ENCODE results near the gene ADIRF. TPM values are rescaled to one million over a fixed set of nuclear protein-coding genes. Genes with fewer than 3 reads are reported as not detected.
A peak's percentile ranks its signal among the peaks of the same experiment; 100 is the strongest.
"Not testable (repeated sequence)": the region's sequence is repeated elsewhere in the genome, so short reads cannot be mapped to it uniquely, and the experiment has no call there.

ADIRF gene
- total RNA-seq, 2 donors from 2014 or later, result not detected

GRCh38 chr10:86969421-86970041, 1.2 kb downstream of the ADIRF start:
- ATAC-seq (replicated peaks in 1 of 2), result no peak
- no peak overlapping the region for H3K27ac Mint-ChIP-seq
- H3K9me3 Mint-ChIP-seq, result no peaks in the 10 kb centered on the region

DNA sequence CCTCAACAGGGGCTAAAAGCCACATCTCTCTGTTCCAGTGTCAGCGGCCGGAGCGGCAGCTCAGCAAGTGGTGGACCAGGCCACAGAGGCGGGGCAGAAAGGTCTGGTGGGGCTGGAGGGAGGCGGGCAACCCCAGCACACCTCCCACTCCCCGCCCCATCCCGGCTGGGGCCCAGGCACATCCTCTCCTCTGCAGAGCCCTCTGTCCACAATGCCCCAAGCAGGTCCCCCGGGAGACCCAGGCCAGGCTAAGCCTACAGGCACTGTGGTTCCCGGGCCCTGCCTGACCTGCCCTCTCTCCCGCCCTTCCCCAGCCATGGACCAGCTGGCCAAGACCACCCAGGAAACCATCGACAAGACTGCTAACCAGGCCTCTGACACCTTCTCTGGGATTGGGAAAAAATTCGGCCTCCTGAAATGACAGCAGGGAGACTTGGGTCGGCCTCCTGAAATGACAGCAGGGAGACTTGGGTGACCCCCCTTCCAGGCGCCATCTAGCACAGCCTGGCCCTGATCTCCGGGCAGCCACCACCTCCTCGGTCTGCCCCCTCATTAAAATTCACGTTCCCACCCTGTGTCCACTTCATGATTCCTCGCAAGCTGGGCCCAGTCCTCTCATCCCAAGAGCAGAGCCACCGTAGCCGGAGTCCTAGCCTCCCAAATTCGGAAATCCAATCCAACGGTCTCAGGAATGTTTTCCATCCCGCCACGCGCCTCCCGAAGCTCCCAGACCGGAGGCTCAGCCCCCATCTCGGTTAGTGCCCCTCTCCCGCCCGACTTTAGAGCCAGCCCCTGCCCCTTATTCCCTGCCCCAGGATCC, 2.1 kb downstream of the ADIRF start:
- DNase-seq (no peak), ATAC-seq (replicated peaks in 1 of 2) (no peak)
- peak overlapping the region; percentile 71 to 75 for H3K4me3 Mint-ChIP-seq
- peak overlapping the region; percentile 13 for H3K27ac Mint-ChIP-seq
- no peaks in the 10 kb centered on the region for H3K36me3 Mint-ChIP-seq (ENCODE audit: insufficient read depth in 2 of 2)
- H3K4me1 Mint-ChIP-seq (ENCODE audit: low read depth), result peaks cover 40% of the 10 kb centered on the region
- no peaks in the 10 kb centered on the region for H3K9me3 Mint-ChIP-seq
- H3K27me3 Mint-ChIP-seq (ENCODE audit: low read depth), result peaks cover 10% of the 10 kb centered on the region

More at GRCh38 chr10:86969421-86970041, 1.2 kb downstream of the ADIRF start:
- peaks cover 41% of the 10 kb centered on the region for H3K4me1 Mint-ChIP-seq (ENCODE audit: low read depth)
- H3K4me3 Mint-ChIP-seq, result peak overlapping the region; percentile 22 to 41
- H3K27me3 Mint-ChIP-seq (ENCODE audit: low read depth), result peaks cover 10% of the 10 kb centered on the region
- DNase-seq, result no peak
- no peaks in the 10 kb centered on the region for H3K36me3 Mint-ChIP-seq (ENCODE audit: insufficient read depth in 2 of 2)

DNA sequence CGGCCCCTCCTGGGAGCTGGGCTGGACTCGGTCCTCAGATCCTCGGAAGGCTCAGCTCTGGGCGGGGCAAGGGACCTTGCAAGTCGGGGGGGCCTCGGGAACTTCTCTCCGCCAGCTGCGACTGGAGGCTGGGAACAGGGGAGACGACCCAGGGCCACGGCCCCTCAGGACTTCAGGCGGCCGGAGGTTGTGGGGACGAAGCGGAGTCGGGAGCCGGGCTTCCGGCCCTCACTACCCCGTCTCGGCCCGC, 2.6 kb downstream of the ADIRF start:
- no peak overlapping the region for H3K27ac Mint-ChIP-seq
- no peaks in the 10 kb centered on the region for H3K9me3 Mint-ChIP-seq
- DNase-seq (no peak), ATAC-seq (replicated peaks in 1 of 2) (no peak)
- peaks cover 10% of the 10 kb centered on the region for H3K27me3 Mint-ChIP-seq (ENCODE audit: low read depth)
- H3K4me1 Mint-ChIP-seq (ENCODE audit: low read depth), result peaks cover 34% of the 10 kb centered on the region
- H3K36me3 Mint-ChIP-seq (ENCODE audit: insufficient read depth in 2 of 2), result no peaks in the 10 kb centered on the region
- H3K4me3 Mint-ChIP-seq, result peak overlapping the region; percentile 71 to 75

- H3K9me3 Mint-ChIP-seq, result no peaks in the 10 kb centered on the region
Measured at GRCh38 chr10:86971232-86971991, 3.1 kb downstream of the ADIRF start.

GRCh38 chr10:86972613-86973380, 4.5 kb downstream of the ADIRF start:
- H3K4me3 Mint-ChIP-seq, result peak overlapping the region; percentile 31 to 56
- H3K27me3 Mint-ChIP-seq (ENCODE audit: low read depth), result peaks cover 10% of the 10 kb centered on the region
- no peaks in the 10 kb centered on the region for H3K9me3 Mint-ChIP-seq
- H3K27ac Mint-ChIP-seq, result no peak overlapping the region
- DNase-seq, result no peak
- no peak for ATAC-seq (replicated peaks in 1 of 2)
- H3K4me1 Mint-ChIP-seq (ENCODE audit: low read depth), result peaks cover 25% of the 10 kb centered on the region
- no peaks in the 10 kb centered on the region for H3K36me3 Mint-ChIP-seq (ENCODE audit: insufficient read depth in 2 of 2)

More at GRCh38 chr10:86971232-86971991, 3.1 kb downstream of the ADIRF start:
- DNase-seq (peak; percentile 86 to 90), ATAC-seq (replicated peaks in 1 of 2) (peak; percentile 90 to 91)
- peak overlapping the region; percentile 5 for H3K27ac Mint-ChIP-seq
- peaks cover 10% of the 10 kb centered on the region for H3K27me3 Mint-ChIP-seq (ENCODE audit: low read depth)
- peak overlapping the region; percentile 81 to 88 for H3K4me3 Mint-ChIP-seq
- no peaks in the 10 kb centered on the region for H3K36me3 Mint-ChIP-seq (ENCODE audit: insufficient read depth in 2 of 2)
- H3K4me1 Mint-ChIP-seq (ENCODE audit: low read depth), result peaks cover 29% of the 10 kb centered on the region

DNA sequence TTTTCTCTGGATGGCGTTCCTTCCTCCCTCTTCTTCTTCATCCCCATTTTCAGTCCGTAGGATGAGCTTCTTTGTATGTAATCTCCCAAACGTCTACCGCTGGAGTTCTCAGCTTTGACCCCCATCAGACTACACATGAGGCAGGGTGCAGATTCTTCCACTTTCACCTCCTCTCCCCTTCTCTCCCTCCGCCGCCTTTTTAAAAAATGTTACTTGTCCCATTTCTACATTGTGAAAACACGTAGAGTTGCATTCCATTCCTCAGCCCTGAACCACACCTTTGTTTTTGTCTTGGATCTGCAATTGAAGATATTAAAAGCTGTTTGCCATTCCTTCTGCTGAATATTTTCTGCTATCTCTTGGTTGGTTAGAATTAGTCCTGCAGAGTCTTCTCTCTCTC, 6.2 kb downstream of the ADIRF start:
- Mint-ChIP-seq H3K27ac (no peak overlapping the region), H3K4me1 (ENCODE audit: low read depth) (peaks cover 18% of the 10 kb centered on the region), H3K27me3 (ENCODE audit: low read depth) (peaks cover 10% of the 10 kb centered on the region), H3K9me3 (no peaks in the 10 kb centered on the region), H3K36me3 (ENCODE audit: insufficient read depth in 2 of 2) (no peaks in the 10 kb centered on the region), H3K4me3 (no peak overlapping the region)
- no peak for DNase-seq
- ATAC-seq (replicated peaks in 1 of 2), result no peak

DNA sequence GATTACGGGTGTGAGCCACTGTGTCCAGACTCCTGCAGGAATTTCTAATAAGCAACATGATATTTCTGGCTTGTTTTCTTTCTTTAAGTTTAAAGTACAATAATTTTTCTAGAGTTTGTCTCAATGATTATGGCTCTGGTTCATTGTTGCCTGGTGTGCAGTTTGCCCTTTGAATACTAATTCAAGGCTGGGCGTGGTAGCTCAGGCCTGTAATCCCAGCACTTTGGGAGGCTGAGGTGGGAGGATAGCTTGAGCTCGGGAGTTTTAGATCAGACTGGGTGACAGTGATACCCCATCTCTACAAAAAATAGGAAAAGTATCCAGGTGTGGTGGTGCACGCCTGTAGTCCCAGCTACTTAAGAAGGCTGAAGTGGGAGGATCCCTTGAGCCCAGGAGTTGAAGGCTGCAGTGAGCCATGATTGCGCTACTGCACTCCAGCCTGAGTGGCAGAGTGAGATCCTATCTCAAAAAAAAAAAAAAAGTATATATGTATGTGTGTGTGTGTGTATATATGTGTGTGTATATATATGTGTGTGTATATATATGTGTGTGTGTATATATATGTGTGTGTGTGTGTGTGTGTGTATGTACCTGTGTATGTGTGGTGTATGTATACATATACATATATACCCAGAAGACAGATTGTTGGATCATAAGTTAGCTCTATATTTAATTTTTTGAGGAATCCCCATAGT, 8.2 kb downstream of the ADIRF start:
- Mint-ChIP-seq H3K36me3 (ENCODE audit: insufficient read depth in 2 of 2) (no peaks in the 10 kb centered on the region), H3K27me3 (ENCODE audit: low read depth) (peaks cover 17% of the 10 kb centered on the region), H3K4me1 (ENCODE audit: low read depth) (peaks cover 12% of the 10 kb centered on the region), H3K27ac (no peak overlapping the region), H3K4me3 (no peak overlapping the region), H3K9me3 (no peaks in the 10 kb centered on the region)
- no peak for DNase-seq
- no peak for ATAC-seq (replicated peaks in 1 of 2)

- H3K27ac Mint-ChIP-seq; H3K9me3 Mint-ChIP-seq; H3K27me3 Mint-ChIP-seq (ENCODE audit: low read depth); DNase-seq; H3K36me3 Mint-ChIP-seq (ENCODE audit: insufficient read depth in 2 of 2); H3K4me1 Mint-ChIP-seq (ENCODE audit: low read depth); H3K4me3 Mint-ChIP-seq; ATAC-seq (replicated peaks in 1 of 2): not testable (repeated sequence)
Measured at GRCh38 chr10:86978457-86978856, 10.2 kb downstream of the ADIRF start.

- Mint-ChIP-seq H3K36me3 (ENCODE audit: insufficient read depth in 2 of 2) (no peaks in the 10 kb centered on the region), H3K4me3 (no peak overlapping the region), H3K27ac (no peak overlapping the region), H3K27me3 (ENCODE audit: low read depth) (peaks cover 9% of the 10 kb centered on the region), H3K4me1 (ENCODE audit: low read depth) (no peaks in the 10 kb centered on the region), H3K9me3 (no peaks in the 10 kb centered on the region)
- no peak for DNase-seq
- ATAC-seq (replicated peaks in 1 of 2), result no peak
Measured at GRCh38 chr10:86979296-86979818, 11.1 kb downstream of the ADIRF start.

DNA sequence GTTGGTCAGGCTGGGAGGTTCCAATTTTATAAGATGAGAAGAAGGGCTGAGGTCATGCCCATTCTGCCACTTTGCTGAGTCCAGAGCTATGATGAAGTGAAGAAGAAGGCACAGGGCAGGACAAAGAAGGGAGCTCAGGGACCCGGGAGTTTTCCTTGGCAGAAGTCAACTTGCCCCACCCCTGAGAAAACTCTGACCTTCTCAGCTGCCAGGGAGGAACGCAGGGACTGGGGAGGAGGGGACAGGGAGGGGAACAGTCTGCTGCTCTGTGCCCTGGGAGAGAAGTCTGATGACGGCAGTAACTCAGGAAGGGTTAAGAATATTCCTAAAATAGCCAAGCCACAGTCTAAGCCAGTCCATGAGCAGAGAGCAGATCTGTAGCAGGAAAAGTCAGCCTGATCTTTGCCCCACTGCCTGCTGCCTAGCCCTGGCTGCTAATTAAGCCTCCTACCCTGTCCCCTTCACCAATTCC, 11.7 kb downstream of the ADIRF start:
- H3K4me3 Mint-ChIP-seq, result no peak overlapping the region

GRCh38 chr10:86981020-86981419, 12.7 kb downstream of the ADIRF start:
- not testable (repeated sequence) for DNase-seq; ATAC-seq (replicated peaks in 1 of 2); H3K27ac Mint-ChIP-seq; H3K27me3 Mint-ChIP-seq (ENCODE audit: low read depth); H3K9me3 Mint-ChIP-seq; H3K4me3 Mint-ChIP-seq; H3K36me3 Mint-ChIP-seq (ENCODE audit: insufficient read depth in 2 of 2); H3K4me1 Mint-ChIP-seq (ENCODE audit: low read depth)

More for the DNA sequence above, 11.7 kb downstream of the ADIRF start:
- no peaks in the 10 kb centered on the region for H3K4me1 Mint-ChIP-seq (ENCODE audit: low read depth)
- H3K9me3 Mint-ChIP-seq, result no peaks in the 10 kb centered on the region
- H3K27ac Mint-ChIP-seq, result no peak overlapping the region
- no peaks in the 10 kb centered on the region for H3K36me3 Mint-ChIP-seq (ENCODE audit: insufficient read depth in 2 of 2)
- peaks cover 9% of the 10 kb centered on the region for H3K27me3 Mint-ChIP-seq (ENCODE audit: low read depth)
- DNase-seq (no peak), ATAC-seq (replicated peaks in 1 of 2) (no peak)

DNA sequence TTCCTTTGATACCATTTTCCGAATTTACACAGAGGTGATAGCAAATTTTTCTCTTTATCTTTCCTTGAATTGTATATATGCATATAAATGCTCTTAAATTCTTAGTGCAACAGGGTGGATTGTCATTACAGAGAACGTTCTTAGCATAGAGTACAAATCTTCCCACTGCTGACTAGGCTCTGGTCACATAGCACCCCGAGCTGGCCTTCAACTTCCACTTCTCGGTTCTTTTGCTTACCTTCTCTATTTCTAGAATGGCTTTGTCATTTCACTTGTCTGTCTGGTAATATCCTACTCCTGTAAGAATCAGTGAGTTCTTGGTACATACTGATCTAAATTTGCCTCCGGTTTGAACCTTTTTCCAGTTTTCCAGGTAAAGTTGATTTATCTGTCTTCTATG, 13.4 kb downstream of the ADIRF start:
- no peak for DNase-seq
- no peak for ATAC-seq (replicated peaks in 1 of 2)
- Mint-ChIP-seq H3K36me3 (ENCODE audit: insufficient read depth in 2 of 2) (no peaks in the 10 kb centered on the region), H3K9me3 (no peaks in the 10 kb centered on the region), H3K27me3 (ENCODE audit: low read depth) (peaks cover 9% of the 10 kb centered on the region), H3K27ac (no peak overlapping the region), H3K4me3 (no peak overlapping the region), H3K4me1 (ENCODE audit: low read depth) (no peaks in the 10 kb centered on the region)
